NCI-H345 treated with DMSO at 0.1 percent for 48 hours (cell line): ENCODE data around the gene CRYBA2.

Experiments
- DNase-seq: peaks from one replicate; lab custom pipeline; 2025; ENCODE audit not compliant: unreplicated experiment; lab: John Stamatoyannopoulos, UW

CRYBA2 gene

DNA sequence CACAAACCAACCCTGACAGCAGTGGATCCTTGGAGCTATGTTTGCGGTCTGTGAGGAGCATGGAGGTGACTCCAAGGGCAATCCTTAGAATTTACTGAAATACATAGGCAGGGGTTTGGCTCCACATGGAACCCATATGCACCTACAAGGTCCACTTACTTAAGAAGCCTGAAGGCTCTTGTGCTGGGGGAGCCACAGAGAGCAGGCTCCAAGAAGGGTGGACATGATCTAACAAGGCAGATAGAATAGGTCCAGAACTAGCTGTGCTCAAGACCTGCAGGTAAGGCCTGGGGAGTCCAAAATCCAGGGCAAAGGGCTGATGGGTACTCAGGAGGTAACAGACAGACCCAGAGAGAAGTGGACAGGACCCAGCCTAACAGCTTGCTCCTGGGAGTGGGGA lies 34.9 kb downstream of the CRYBA2 start:
- no peak for DNase-seq

DNA sequence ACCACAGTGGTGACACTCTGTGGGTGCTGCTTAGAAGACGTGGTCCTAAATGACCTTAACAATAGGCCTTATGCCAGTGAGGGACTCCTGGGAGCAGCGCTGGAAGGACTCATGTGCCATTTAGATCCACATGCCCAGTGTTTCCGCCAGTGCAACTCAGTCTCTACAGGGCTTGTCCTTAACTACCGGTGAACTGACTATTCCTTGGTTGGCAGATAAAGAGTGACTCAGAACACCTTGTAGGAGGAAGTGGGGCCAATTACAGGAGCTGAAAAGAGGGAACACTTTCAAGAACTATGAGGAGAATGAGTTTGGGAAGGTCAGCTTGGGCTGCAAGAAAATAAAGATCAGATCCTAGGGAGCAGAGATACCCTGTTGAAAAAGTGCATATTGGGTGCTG lies 35.6 kb downstream of the CRYBA2 start:
- DNase-seq: no peak

DNA sequence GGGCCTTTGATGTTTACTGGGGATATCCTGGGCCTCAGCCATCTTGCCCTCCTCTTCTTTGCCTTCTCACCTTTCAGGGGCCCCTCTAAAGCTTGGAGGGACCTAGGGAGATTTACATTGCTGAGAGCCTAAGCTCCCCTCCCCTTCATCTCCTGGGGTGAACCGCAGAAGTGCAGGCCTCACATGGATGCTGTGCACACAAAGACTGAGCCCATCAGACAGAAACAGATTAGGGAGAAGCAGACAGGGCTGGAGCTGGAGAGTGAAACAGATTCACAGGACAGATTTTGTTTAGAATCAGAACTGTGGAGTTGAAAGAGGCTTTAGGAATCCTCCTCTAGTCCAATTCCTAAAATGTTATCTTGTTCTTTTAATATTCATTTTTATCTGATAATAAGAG lies 37.2 kb downstream of the CRYBA2 start:
- no peak for DNase-seq

DNA sequence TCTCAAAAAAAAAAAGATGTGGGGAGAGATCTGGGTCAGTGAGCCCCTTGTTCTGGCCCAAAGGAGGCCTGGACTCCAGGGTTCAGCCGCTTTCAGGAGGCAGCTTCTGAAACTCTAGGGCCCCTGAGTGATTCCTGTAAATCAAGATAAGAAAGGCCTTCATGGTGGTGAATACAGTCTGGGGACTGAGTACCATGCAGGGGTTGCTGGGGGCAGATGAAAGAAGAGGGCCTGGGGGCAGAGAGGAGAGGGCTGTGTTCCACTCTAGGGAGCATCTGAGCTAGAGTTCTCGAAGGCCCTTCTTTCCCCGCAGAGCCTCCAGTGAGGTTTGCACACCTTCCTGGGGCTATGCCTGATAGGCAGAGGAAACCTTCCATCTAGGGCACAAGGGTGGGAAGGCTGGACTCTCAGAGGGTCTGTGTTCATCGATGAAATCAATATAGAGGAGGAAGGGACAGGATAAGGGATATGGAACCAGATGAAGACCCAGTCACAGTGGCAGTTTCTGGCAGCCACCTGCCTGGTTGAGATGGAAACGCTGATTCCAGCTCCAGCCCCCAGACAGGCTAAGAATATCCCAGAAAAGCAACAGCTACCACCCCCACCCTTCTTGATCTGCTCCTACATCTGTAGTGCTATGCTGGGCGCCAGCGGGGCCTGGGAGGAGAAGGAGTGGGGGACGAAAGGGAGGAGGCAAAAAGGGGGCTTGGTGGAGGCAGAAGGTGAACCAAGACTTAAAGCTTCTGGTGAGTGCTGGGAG lies 38.5 kb downstream of the CRYBA2 start:
- no peak for DNase-seq

DNA sequence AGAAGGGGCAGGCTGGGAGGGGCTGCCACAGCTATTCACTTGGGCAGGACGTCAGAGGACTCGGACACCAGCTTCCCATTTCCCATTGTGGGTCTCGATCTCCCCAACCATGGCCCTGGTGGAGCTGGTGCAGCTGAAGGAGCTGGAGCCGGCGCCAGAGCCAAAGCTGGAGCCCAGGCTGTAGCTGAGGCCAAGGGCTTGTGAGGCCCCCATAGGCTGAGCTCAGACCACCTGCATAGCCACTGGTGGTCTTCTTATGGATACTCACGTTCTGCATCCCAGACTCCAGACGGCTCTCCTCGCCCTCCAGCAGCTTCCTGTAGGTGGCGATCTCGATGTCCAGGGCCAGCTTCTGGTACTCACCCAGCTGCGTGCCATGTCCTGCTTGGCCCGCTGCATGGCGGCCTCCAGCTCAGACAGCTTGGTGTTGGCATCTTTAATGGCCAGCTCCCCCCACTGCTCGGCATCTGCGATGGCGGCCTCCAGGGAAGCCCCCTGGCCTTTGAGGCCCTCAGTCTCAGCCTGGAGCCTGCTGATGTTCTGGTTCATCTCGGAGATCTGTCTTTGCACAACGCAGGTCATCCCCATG lies 39.8 kb downstream of the CRYBA2 start:
- DNase-seq: no peak

DNA sequence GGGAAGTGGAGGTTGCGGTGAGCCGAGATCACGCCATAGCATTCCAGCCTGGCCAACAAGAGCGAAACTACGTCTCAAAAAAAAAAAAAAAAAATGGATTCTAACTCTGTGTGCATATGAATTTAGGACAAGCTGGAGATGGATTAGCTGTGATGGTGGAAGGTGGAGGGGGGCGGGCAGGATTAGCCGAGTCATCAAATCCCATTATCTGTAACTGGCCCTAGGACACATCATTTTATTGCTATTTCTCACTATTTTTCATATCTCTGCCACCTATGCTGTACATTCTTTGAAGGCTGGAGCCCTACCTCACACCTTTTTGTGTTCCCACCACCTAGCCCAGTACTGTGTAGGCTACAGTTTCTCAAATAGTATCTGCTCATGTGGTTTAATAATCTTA lies 41.1 kb downstream of the CRYBA2 start:
- no peak for DNase-seq

DNA sequence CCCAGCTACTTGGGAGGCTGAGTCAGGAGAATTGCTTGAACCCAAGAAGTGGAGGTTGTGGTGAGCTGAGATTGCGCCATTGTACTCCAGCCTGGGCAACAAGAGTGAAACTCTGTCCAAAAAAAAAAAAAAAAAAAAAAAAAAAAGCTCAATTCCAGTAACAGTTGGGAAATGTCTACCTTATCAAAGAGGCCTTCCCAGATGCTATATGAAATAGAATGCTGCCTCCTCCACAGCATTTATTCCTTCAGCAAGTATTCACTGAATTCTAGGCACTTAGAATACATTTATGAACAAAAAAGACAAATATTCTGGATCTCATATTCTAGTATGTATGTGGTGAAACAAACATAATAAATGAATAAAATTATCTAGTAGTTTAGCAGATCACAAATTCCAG lies 46.6 kb downstream of the CRYBA2 start:
- DNase-seq: no peak

DNA sequence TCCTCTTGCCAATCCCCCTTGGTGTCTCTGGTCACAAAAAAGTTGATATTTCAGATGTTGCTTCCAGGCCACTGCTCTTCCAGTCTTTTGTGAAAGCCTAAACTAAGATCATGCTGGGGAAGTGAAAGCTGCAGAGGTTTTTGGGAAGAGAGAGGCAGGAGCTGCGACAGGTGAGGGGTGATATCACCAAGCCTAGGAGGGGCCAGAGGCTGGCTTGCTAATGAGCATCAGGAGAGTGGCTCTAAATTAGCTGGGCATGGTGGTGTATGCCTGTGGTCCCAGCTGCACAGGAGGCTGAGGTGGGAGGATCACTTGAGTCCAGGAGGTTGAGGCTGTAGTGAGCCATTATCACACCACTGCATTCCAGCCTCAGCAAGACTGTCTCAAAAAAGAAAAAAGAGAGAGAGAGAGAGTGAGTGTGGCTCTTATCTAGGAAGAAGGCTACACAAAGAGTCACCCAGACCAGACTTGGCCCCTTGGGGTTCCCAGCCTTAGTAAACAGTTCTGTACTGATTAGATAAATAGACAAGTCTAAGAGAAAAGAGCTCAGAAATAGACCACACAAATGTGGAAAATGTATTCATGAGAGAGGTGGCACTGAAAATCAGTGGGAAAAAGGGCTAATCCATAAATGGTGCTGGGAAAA lies 48.3 kb downstream of the CRYBA2 start:
- no peak for DNase-seq
